Measurements from ENCODE around the gene QSOX2. TPM values are rescaled to one million over a fixed set of nuclear protein-coding genes. Genes with fewer than 3 reads are reported as not detected.

QSOX2 gene
- total RNA-seq, 1 experiment from 2014 or later: 9.9 TPM

DNA sequence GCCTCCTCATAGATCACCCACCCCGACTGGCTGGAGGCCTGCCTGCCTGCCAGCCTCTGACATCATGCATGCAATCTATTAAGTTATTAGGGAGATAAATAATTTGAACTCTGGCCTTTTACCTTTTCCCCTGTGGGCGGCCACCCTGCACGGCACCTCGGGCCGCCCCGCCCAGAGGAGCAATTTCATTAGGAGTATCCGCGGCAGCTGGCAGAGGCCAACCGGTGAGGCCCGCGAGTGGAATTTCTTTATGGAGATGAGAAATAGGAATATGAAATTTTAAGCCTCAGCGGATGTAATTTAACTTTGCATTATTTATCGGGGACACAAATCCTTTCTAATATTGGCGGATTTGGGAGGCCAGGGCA is 63.2 kb downstream of the QSOX2 start:
- H3K27ac ChIP-seq (ENCODE audit: low read length): no peak overlapping the region

DNA sequence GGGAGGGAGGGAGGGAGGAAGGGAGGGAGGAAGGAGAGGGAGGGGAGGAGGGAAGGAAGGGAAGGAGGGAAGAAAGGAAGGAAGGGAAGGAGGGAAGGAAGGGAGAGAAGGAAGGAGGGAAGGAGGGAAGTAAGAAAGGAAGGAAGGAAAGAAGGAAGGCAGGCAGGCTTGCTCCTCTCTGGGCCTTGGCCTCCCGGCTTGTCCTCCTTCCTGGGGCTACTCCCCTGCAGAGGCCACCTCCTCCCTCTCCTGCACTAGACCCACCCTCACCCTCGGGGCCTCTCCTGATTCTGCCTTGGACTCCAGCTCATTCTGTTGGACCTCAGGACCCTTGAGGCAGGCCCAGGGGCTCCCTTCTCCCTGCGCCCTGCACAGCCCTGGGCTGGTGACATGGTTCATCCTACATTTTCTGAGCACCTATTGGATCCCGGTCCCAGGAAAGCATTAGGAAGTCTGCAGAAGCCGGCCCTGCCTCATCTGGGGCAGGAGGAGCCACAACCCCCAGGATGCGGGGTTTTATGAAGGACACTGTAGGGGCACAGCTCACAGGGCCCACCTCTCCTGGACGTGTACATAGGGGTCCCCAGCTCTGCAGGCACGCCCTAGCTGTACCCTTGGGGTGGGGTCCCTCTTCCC is 63.7 kb downstream of the QSOX2 start:
- no peaks in the 10 kb centered on the region for H3F3A ChIP-seq (ENCODE audit: low read length, unreplicated experiment)
- H3K4me1 ChIP-seq (ENCODE audit: insufficient read depth, low read length): no peaks in the 10 kb centered on the region
- ChIA-PET CTCF (interaction anchor here (0.6 kb wide), 1 partner anchor 38 kb away, joined by 3 read pairs; no protein-coding TSS in a partner anchor), POLR2A (ENCODE audit: unreplicated experiment) (no interaction called here)
- ATAC-seq (no peak), DNase-seq (no peak)
- no peak overlapping the region for H3K9ac ChIP-seq (ENCODE audit: low read length)
- no peaks in the 10 kb centered on the region for H3K9me2 ChIP-seq (replicated peaks; ENCODE audit: low read length)
- no peak overlapping the region for H3K4me2 ChIP-seq (ENCODE audit: low read length)
- intact Hi-C loops (cut with micrococcal nuclease): no loop called here
- H3K4me3 ChIP-seq (ENCODE audit: low read length): no peak overlapping the region
- no TSS peak for BruUV-seq (replicated peaks)
- H3K27ac ChIP-seq (ENCODE audit: low read length): no peak overlapping the region
- no peaks in the 10 kb centered on the region for H3K79me2 ChIP-seq (ENCODE audit: low read length)
- no peaks in the 10 kb centered on the region for H3K36me3 ChIP-seq (ENCODE audit: low read depth, low read length)
- no peaks in the 10 kb centered on the region for H4K20me1 ChIP-seq (ENCODE audit: low read length)
- TF ChIP-seq EZH2phosphoT487 (IDR thresholded peaks at IDR 0.05; ENCODE audit: borderline replicate concordance, low read length): no peak
- no peak for TF ChIP-seq EZH2 (IDR thresholded peaks at IDR 0.05; ENCODE audit: low read length, unreplicated experiment)
- TF ChIP-seq, protein P1, sequence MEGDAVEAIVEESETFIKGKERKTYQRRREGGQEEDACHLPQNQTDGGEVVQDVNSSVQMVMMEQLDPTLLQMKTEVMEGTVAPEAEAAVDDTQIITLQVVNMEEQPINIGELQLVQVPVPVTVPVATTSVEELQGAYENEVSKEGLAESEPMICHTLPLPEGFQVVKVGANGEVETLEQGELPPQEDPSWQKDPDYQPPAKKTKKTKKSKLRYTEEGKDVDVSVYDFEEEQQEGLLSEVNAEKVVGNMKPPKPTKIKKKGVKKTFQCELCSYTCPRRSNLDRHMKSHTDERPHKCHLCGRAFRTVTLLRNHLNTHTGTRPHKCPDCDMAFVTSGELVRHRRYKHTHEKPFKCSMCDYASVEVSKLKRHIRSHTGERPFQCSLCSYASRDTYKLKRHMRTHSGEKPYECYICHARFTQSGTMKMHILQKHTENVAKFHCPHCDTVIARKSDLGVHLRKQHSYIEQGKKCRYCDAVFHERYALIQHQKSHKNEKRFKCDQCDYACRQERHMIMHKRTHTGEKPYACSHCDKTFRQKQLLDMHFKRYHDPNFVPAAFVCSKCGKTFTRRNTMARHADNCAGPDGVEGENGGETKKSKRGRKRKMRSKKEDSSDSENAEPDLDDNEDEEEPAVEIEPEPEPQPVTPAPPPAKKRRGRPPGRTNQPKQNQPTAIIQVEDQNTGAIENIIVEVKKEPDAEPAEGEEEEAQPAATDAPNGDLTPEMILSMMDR (conservative IDR thresholded peaks at IDR 0.05; ENCODE audit: low read depth, low read length): no peak
- peaks cover 9% of the 10 kb centered on the region for H3K27me3 ChIP-seq (ENCODE audit: low read length)
- no peak overlapping the region for H2AFZ ChIP-seq (ENCODE audit: low read length)
- H3K9me3 ChIP-seq (ENCODE audit: low read length): no peaks in the 10 kb centered on the region

More for the DNA sequence above, 63.2 kb downstream of the QSOX2 start:
- Histone ChIP-seq H3K9me2 (replicated peaks; ENCODE audit: low read length) (no peaks in the 10 kb centered on the region), H3K4me1 (ENCODE audit: insufficient read depth, low read length) (no peaks in the 10 kb centered on the region), H3F3A (ENCODE audit: low read length, unreplicated experiment) (no peaks in the 10 kb centered on the region), H3K27me3 (ENCODE audit: low read length) (peaks cover 9% of the 10 kb centered on the region), H3K9me3 (ENCODE audit: low read length) (no peaks in the 10 kb centered on the region), H2AFZ (ENCODE audit: low read length) (no peak overlapping the region), H3K9ac (ENCODE audit: low read length) (no peak overlapping the region), H3K36me3 (ENCODE audit: low read depth, low read length) (no peaks in the 10 kb centered on the region), H3K4me3 (ENCODE audit: low read length) (no peak overlapping the region), H3K4me2 (ENCODE audit: low read length) (no peak overlapping the region), H4K20me1 (ENCODE audit: low read length) (no peaks in the 10 kb centered on the region), H3K79me2 (ENCODE audit: low read length) (no peaks in the 10 kb centered on the region)
- no peak for DNase-seq
- intact Hi-C loops (cut with micrococcal nuclease): no loop called here
- TF ChIP-seq, protein P1 (conservative IDR thresholded peaks at IDR 0.05; ENCODE audit: low read depth, low read length): no peak
- TF ChIP-seq EZH2 (IDR thresholded peaks at IDR 0.05; ENCODE audit: low read length, unreplicated experiment) (no peak), EZH2phosphoT487 (IDR thresholded peaks at IDR 0.05; ENCODE audit: borderline replicate concordance, low read length) (no peak)
- ATAC-seq: no peak
- ChIA-PET POLR2A (ENCODE audit: unreplicated experiment) (no interaction called here), CTCF (no interaction called here)
- BruUV-seq (replicated peaks): no TSS peak

DNA sequence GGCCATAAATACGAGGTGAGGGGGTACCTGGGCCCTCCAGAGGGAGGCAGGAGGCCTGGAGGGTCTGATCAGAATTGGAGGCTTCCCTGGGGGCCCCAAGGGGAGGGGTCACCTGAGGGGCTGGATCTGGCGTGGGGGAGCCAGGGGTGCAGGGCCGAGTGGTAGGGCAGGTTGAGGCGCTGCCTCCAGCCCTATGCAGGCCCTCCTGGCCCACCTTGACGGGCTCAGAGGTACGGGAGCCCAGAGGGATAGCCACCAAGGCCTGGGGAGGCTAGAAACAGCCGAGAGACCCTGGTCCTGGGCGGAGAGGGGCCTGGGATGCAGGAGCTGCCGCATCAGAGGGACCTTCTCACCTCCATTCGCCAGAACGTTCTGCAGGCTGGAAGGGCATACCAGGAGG is 65.0 kb downstream of the QSOX2 start:
- Histone ChIP-seq H3K36me3 (ENCODE audit: low read depth, low read length) (no peaks in the 10 kb centered on the region), H3K4me1 (ENCODE audit: insufficient read depth, low read length) (no peaks in the 10 kb centered on the region), H3K4me2 (ENCODE audit: low read length) (no peak overlapping the region), H4K20me1 (ENCODE audit: low read length) (no peaks in the 10 kb centered on the region), H3K9me3 (ENCODE audit: low read length) (no peaks in the 10 kb centered on the region), H3K79me2 (ENCODE audit: low read length) (no peaks in the 10 kb centered on the region), H3K4me3 (ENCODE audit: low read length) (no peak overlapping the region), H3F3A (ENCODE audit: low read length, unreplicated experiment) (no peaks in the 10 kb centered on the region), H3K9ac (ENCODE audit: low read length) (no peak overlapping the region), H3K9me2 (replicated peaks; ENCODE audit: low read length) (no peaks in the 10 kb centered on the region), H3K27me3 (ENCODE audit: low read length) (peaks cover 9% of the 10 kb centered on the region), H3K27ac (ENCODE audit: low read length) (no peak overlapping the region), H2AFZ (ENCODE audit: low read length) (no peak overlapping the region)
- intact Hi-C loops (cut with micrococcal nuclease): no loop called here
- TF ChIP-seq EZH2phosphoT487 (IDR thresholded peaks at IDR 0.05; ENCODE audit: borderline replicate concordance, low read length) (no peak), EZH2 (IDR thresholded peaks at IDR 0.05; ENCODE audit: low read length, unreplicated experiment) (no peak)
- TF ChIP-seq, protein P1 (conservative IDR thresholded peaks at IDR 0.05; ENCODE audit: low read depth, low read length): no peak
- no peak for ATAC-seq
- DNase-seq: no peak
- ChIA-PET POLR2A (ENCODE audit: unreplicated experiment) (no interaction called here), CTCF (no interaction called here)
- BruUV-seq (replicated peaks): no TSS peak

Measured in PC-3 (cell line).